Stimulated activated CD8-positive, alpha-beta memory T cell treated with anti-CD3 and anti-CD28 coated beads, Interleukin-2, amount 100 ng/mL, for 48 hours (primary cell): Measurements from ENCODE around the gene PGM2.

Experiments used
- DNase-seq, 2 donors: peaks; one replicate each; pipeline ENCODE4 v3.0.0-alpha.2; 2020; ENCODE audit warnings: low read depth in 2 of 2

Gene PGM2

DNA sequence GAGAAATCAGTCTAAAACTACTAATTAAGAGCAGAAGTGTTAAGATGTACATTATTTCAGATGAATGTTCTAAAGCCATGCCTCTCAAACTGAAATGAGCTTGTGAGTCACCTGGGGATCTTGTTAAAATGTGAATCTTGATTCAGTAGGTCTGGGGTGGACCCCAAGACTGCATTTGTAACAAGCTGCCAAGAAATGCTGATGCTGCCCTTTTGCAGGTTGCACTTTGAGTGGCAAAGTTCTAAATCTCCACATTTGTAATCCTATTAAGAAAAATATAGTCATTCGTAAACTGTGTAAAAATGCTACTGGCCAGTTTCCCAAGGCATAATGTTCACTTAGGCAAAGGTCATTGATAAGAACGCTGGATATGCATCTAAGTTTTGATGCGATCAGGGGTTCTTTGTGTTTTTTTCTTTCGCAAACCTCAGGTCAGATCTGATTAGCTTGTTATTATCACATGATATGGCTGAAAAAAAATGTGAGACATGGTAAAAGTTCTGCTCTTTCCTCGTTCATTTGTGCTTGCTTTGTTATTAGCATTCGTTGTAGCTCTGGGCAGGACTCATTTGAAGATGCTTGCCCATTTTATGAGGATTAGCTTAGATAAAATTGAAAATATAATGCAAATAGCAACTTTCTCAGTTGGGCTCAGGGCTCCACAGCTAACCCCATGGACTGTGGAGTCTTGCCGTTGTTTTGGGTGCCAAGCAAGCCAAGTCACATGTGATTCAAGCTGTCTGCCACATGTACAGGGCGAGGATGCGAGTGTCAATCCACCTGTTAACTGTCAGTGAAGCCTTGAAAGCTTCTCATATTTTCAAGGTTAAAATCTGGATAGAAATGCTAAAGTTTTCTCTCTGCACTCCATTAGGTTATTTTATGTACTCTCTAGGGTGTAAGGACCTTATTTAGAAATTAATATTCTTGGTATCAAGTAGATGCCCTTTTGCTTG lies 76.5 kb downstream of the PGM2 start:
- DNase-seq: no peak

DNA sequence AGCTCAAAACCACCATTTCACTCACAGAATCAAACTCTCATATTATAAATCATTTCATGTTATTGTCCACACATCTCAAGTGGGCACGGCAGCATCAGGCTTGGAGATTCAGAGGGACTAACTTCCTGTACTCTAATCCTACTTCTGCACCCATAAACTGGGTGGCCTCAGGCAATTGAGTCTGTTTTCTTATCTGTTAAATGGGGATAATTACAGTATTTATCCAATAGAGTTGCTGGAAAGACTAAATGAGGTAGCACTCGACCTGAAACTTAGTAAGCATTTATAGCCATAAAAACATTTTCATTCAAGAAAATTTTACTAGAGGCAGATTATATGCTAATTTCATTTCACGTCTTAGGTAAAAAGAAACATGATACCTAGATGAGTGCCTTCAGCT lies 77.4 kb downstream of the PGM2 start:
- no peak for DNase-seq

DNA sequence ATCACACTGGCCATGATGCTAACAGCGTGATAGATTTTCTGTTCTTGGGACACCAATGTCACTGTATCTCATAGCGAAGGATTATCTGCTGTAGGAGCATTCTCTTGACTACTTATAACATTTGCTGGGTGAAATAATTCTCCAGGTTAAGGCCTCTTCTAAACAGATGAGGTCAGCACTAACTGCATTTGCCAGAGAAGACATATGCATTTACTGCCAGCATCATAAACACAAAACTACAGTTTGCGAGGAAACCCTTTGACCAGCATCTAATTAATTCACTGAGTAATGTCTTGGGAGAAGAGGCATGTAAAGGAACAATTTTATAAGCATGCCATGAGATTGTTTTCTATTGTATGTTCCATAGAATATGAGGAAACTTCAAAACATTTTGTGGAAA lies 78.3 kb downstream of the PGM2 start:
- DNase-seq: no peak

DNA sequence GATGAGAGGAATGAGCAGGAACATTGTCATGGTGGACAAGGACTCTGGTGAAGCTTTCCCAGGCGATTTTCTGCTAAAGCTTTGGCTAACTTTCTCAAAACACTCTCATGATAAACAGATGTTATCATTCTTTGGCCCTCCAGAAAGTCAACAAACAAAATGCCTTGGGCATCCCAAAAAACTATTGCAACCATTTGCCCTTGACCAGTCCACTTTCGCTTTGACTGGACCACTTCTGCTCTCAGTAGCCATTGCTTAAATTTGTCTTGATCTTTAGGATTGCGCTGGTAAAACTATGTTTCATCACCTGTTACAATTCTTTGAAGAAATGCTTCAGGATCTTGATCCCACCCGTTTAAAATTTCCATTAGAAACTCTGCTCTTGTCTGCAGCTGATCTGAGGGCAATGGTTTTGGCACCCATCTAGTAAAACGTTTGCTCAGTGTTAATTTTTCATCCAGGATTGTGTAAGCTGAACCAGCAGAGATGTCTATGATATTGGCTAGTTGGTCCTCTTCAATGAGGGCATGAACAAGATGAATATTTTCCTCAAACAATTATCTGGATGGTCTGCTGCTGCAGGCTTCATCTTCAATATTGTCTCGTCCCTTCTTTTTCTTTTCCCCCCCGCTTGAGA lies 79.2 kb downstream of the PGM2 start:
- DNase-seq: no peak

DNA sequence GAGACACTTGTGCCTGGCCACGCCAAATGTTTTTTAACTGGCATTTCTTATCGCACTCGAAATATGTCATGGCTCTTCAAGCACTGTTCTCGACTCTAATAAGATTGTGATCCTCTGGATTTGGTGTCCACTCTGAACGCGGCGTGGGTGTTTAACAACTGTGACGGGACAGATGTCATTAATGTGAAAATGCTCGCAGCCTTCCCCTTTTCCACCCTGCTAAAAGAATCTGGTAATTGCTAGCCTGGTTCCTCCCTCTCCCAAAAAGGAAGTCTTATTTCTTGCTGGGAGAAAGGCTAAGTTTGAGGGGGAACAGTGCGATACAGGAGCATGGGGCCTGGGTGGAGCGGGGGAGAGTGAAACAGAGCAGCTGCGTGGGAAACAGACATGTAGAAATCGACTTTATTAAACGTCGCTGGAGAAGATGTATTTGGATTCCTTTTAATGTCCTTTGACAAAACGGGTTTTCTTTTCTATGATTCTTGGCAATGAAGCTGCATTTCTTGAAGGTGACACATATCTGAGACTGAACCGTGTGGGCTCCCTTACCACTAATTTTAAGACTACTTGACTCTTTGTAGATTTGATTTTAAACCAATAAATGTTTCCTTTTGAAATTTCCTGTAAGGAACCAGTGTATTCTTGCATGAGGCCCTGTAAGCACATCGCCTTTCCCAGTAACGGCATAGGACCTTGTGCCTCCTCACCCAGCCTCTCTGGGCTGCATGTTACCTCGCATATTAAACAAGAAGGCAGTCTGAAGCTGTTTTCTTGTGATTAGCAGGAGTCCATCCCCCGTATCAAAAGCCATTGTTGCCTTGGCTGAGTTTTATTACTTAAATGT lies 82.2 kb downstream of the PGM2 start:
- no peak for DNase-seq

DNA sequence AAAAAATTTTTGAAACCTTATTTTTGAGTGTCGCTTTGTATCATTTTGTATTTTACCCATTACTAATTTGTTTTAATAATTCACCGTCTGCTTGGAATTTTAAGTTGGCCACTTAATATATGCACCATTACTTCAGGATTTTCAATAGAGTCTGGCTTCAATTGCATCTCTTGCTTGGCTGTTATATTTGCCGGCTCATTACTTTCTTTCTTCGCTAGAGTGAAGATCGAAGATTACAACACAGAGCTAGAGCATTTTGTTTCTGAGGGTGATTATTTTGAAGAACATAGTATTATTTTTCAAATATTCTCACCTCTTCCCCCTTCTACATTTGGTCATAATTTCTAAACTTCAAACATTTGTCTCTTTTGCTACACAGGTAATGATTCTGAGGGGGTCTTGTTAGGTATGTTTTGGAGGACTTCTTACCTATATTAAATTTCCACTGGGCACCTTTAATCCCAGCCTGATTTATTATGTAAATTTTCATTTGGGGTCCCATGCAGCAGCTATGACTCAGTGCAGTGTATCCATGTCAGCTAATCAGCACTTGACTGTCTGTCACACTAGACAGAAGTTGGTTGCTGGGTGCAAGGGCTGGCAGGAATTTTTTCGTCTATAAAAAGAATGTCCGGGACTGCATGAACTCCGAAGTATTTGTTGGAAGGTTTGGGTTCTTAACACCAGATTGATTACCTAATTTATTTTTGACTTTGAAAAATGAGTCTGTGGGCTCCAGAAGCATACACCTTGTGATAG lies 83.0 kb downstream of the PGM2 start:
- DNase-seq: no peak

DNA sequence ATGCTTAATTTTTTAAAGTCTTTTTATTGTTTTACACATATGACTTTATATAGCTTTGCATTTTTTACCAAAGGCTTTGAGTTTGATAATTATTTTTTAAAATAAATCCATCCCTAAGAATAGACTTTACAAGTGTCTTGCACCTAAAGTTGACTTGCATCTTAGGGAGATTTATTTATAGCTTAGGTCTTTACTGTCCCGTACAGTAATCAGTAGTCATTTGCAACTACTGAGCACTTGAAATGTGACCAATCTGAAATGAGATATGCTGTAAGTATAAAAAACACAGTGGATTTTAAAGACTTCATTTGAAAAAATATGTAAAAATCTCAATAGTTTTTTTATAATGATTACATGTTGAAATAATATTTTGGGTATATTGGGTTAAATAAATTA lies 83.6 kb downstream of the PGM2 start:
- DNase-seq: no peak
